ENCODE results near the gene CCL19. TPM values are rescaled to one million over a fixed set of nuclear protein-coding genes. Genes with fewer than 3 reads are reported as not detected.

The CCL19 gene
- polyA plus RNA-seq, 1 of the 3 experiments (the other 2 are of a cell fraction), result not detected

GRCh38 chr9:34719021-34719768 is 28.1 kb upstream of the CCL19 start:
- ChIA-PET CTCF (interaction anchor here (1.0 kb wide), 1 partner anchor 17 kb away, joined by 3 read pairs; no protein-coding TSS in a partner anchor), POLR2A (no interaction called here)
- Histone ChIP-seq H3F3A (replicated peaks; ENCODE audit: insufficient read depth) (no peaks in the 10 kb centered on the region), H3K9me3 (no peaks in the 10 kb centered on the region), H3K27me3 (ENCODE audit: insufficient read depth) (no peaks in the 10 kb centered on the region), H3K27ac (ENCODE audit: low read depth in 2 of 2, low read length in 1 of 2) (no peak overlapping the region), H3K36me3 (replicated peaks in 1 of 2; ENCODE audit: control insufficient read depth in 1 of 2, insufficient read depth in 2 of 2, low read length in 1 of 2) (no peaks in the 10 kb centered on the region), H3K9me2 (no peaks in the 10 kb centered on the region), H2AFZ (ENCODE audit: low read depth) (no peak overlapping the region), H3K4me2 (no peak overlapping the region), H3K9ac (no peak overlapping the region), H3K4me1 (ENCODE audit: control insufficient read depth in 1 of 2, insufficient read depth in 2 of 2, low read depth in 1 of 2, low read length in 1 of 2) (no peaks in the 10 kb centered on the region), H4K20me1 (ENCODE audit: insufficient read depth) (no peaks in the 10 kb centered on the region), H3K4me3 (ENCODE audit: low read depth in 2 of 2, low read length in 1 of 2) (no peak overlapping the region), H3K79me2 (ENCODE audit: insufficient read depth) (no peaks in the 10 kb centered on the region)
- DNase-seq, result no peak
- TF ChIP-seq TAF1 (IDR thresholded peaks at IDR 0.05; ENCODE audit: borderline replicate concordance, low read depth, low read length) (no peak), RXRA (IDR thresholded peaks at IDR 0.05; ENCODE audit: borderline replicate concordance, low read depth) (no peak), RCOR1 (IDR thresholded peaks at IDR 0.05; ENCODE audit: low read length) (no peak), TCF12 (IDR thresholded peaks at IDR 0.05) (no peak), MXI1 (IDR thresholded peaks at IDR 0.05; ENCODE audit: low read depth, low read length) (no peak), ZBTB33 (IDR thresholded peaks at IDR 0.05; ENCODE audit: borderline replicate concordance, low read depth) (no peak), RFX5 (IDR thresholded peaks at IDR 0.05; ENCODE audit: low read length) (no peak), FOXJ3 (CRISPR knock-in tag; IDR thresholded peaks at IDR 0.05) (no peak), POLR2AphosphoS5 (IDR thresholded peaks at IDR 0.05; ENCODE audit: low read depth, low read length) (no peak), NFIC (IDR thresholded peaks at IDR 0.05; ENCODE audit: borderline replicate concordance) (no peak), GABPA (IDR thresholded peaks at IDR 0.05; ENCODE audit: low read depth) (no peak), SIN3A (IDR thresholded peaks at IDR 0.05; ENCODE audit: borderline replicate concordance, low read depth, low read length) (no peak), YY1 (IDR thresholded peaks at IDR 0.05; ENCODE audit: low read depth) (no peak), MEF2A (IDR thresholded peaks at IDR 0.05; ENCODE audit: borderline replicate concordance, low read depth) (no peak), CHD2 (IDR thresholded peaks at IDR 0.05; ENCODE audit: low read length, partially characterized antibody) (no peak), EP300 (IDR thresholded peaks at IDR 0.05; ENCODE audit: borderline replicate concordance in 1 of 2, low read depth in 1 of 2, low read length in 1 of 2) (no peak), FOXM1 (IDR thresholded peaks at IDR 0.05; ENCODE audit: low read depth) (no peak)
- TF ChIP-seq, protein P1, sequence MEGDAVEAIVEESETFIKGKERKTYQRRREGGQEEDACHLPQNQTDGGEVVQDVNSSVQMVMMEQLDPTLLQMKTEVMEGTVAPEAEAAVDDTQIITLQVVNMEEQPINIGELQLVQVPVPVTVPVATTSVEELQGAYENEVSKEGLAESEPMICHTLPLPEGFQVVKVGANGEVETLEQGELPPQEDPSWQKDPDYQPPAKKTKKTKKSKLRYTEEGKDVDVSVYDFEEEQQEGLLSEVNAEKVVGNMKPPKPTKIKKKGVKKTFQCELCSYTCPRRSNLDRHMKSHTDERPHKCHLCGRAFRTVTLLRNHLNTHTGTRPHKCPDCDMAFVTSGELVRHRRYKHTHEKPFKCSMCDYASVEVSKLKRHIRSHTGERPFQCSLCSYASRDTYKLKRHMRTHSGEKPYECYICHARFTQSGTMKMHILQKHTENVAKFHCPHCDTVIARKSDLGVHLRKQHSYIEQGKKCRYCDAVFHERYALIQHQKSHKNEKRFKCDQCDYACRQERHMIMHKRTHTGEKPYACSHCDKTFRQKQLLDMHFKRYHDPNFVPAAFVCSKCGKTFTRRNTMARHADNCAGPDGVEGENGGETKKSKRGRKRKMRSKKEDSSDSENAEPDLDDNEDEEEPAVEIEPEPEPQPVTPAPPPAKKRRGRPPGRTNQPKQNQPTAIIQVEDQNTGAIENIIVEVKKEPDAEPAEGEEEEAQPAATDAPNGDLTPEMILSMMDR (IDR thresholded peaks at IDR 0.05), result no peak
- TF ChIP-seq, protein P2, sequence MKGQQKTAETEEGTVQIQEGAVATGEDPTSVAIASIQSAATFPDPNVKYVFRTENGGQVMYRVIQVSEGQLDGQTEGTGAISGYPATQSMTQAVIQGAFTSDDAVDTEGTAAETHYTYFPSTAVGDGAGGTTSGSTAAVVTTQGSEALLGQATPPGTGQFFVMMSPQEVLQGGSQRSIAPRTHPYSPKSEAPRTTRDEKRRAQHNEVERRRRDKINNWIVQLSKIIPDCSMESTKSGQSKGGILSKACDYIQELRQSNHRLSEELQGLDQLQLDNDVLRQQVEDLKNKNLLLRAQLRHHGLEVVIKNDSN (IDR thresholded peaks at IDR 0.05; ENCODE audit: borderline replicate concordance, low read depth), result no peak
- TF ChIP-seq, protein P3, sequence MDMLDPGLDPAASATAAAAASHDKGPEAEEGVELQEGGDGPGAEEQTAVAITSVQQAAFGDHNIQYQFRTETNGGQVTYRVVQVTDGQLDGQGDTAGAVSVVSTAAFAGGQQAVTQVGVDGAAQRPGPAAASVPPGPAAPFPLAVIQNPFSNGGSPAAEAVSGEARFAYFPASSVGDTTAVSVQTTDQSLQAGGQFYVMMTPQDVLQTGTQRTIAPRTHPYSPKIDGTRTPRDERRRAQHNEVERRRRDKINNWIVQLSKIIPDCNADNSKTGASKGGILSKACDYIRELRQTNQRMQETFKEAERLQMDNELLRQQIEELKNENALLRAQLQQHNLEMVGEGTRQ (IDR thresholded peaks at IDR 0.05; ENCODE audit: borderline replicate concordance, low read depth, low read length), result no peak
- 67% methylated on average over 8 of the region's 8 CpGs for WGBS (ENCODE audit: low lambda C conversion rate)

Measured in SK-N-SH (cell line).